Mesendoderm (in vitro differentiated cells): ENCODE measurements around the gene METAP1D.

Experiments
- DNase-seq: peaks from one replicate; pipeline ENCODE4 v3.0.0; 2013
- H2AK5ac ChIP-seq: 2 replicates; pipeline ENCODE4 v1.6.1; 2013; ENCODE audit warnings: low read length, inconsistent platforms
- H2BK120ac ChIP-seq: 2 replicates; pipeline ENCODE4 v1.6.1; 2013; ENCODE audit warnings: low read depth, mild to moderate bottlenecking, low read length, moderate library complexity, mixed read lengths
- H2BK15ac ChIP-seq: replicated peaks from 2 replicates; pipeline ENCODE4 v1.6.1; 2013; ENCODE audit warnings: low read depth, mild to moderate bottlenecking, moderate library complexity
- H2BK5ac ChIP-seq: 2 replicates; pipeline ENCODE4 v1.6.1; 2013; ENCODE audit warnings: low read length, inconsistent platforms
- H3K18ac ChIP-seq: 2 replicates; pipeline ENCODE4 v1.6.1; 2013; ENCODE audit warnings: mild to moderate bottlenecking, low read length, mixed read lengths
- H3K23ac ChIP-seq: one replicate; pipeline ENCODE4 v1.6.1; 2013; ENCODE audit warnings: low read length
- H3K27ac ChIP-seq: 2 replicates; pipeline ENCODE4 v1.5.1; 2013; ENCODE audit warnings: low read depth, mild to moderate bottlenecking, inconsistent platforms, low read length, moderate library complexity
- H3K27me3 ChIP-seq: 2 replicates; pipeline ENCODE4 v1.6.1; 2013; ENCODE audit warnings: low read length, control low read depth, mild to moderate bottlenecking, inconsistent platforms; ENCODE audit not compliant: insufficient read depth, poor library complexity
- H3K36me3 ChIP-seq: 2 replicates; pipeline ENCODE4 v1.6.1; 2013; ENCODE audit warnings: low read length, inconsistent platforms; ENCODE audit not compliant: control insufficient read depth, insufficient read depth
- H3K4ac ChIP-seq: one replicate; pipeline ENCODE4 v1.6.1; 2013; ENCODE audit warnings: low read depth, mild to moderate bottlenecking, low read length, moderate library complexity
- H3K4me1 ChIP-seq: 2 replicates; pipeline ENCODE4 v1.6.1; 2013; ENCODE audit warnings: low read depth, low read length, inconsistent platforms; ENCODE audit not compliant: control insufficient read depth
- H3K4me2 ChIP-seq: 2 replicates; pipeline ENCODE4 v1.6.1; 2013; ENCODE audit warnings: low read length
- H3K4me3 ChIP-seq: 2 replicates; pipeline ENCODE4 v1.5.1; 2013; ENCODE audit warnings: mild to moderate bottlenecking, low read length
- H3K56ac ChIP-seq: one replicate; pipeline ENCODE4 v1.6.1; 2013; ENCODE audit warnings: low read length
- H3K79me1 ChIP-seq: 2 replicates; pipeline ENCODE4 v1.6.1; 2013; ENCODE audit warnings: low read length, inconsistent platforms
- H3K79me2 ChIP-seq: 2 replicates; pipeline ENCODE4 v1.6.1; 2013; ENCODE audit warnings: mild to moderate bottlenecking, low read length; ENCODE audit not compliant: control insufficient read depth, insufficient read depth
- H3K9ac ChIP-seq: 2 replicates; pipeline ENCODE4 v1.6.1; 2013; ENCODE audit warnings: low read length, inconsistent platforms
- H4K5ac ChIP-seq: one replicate; pipeline ENCODE4 v1.6.1; 2013; ENCODE audit warnings: low read length
- H4K8ac ChIP-seq: one replicate; pipeline ENCODE4 v1.6.1; 2013; ENCODE audit warnings: low read depth, mild to moderate bottlenecking, control low read depth, low read length, moderate library complexity
- WGBS: extraction: QIAGEN DNeasy Blood & Tissue Kit; methylation state at CpG from one replicate; pipeline ENCODE4 v1.1.7; 2013; ENCODE audit warnings: low lambda C conversion rate, missing lambda C conversion rate; ENCODE audit not compliant: insufficient coverage; ENCODE audit errors: extremely low coverage; 5-methylcytosine and 5-hydroxymethylcytosine counted together

METAP1D gene

GRCh38 chr2:172072303-172072702, 72.5 kb downstream of the METAP1D start:
- Histone ChIP-seq H2AK5ac (no peak overlapping the region), H2BK5ac (no peak overlapping the region), H3K79me2 (no peaks in the 10 kb centered on the region), H3K27ac (no peak overlapping the region), H3K56ac (no peak overlapping the region), H3K4me3 (no peak overlapping the region), H4K8ac (no peak overlapping the region), H3K4ac (no peak overlapping the region), H4K5ac (no peak overlapping the region), H3K4me2 (no peak overlapping the region), H3K18ac (no peak overlapping the region), H2BK15ac (no peak overlapping the region), H3K79me1 (no peaks in the 10 kb centered on the region), H3K4me1 (no peaks in the 10 kb centered on the region), H3K23ac (no peak overlapping the region), H3K9ac (no peak overlapping the region), H3K36me3 (no peaks in the 10 kb centered on the region), H3K27me3 (no peaks in the 10 kb centered on the region), H2BK120ac (no peak overlapping the region)
- WGBS, result no CpG with 5 or more reads among the region's 3 CpGs
- DNase-seq, result no peak

- H3K4me3 ChIP-seq, result no peak overlapping the region
- H3K79me2 ChIP-seq, result no peaks in the 10 kb centered on the region
- no peak overlapping the region for H3K27ac ChIP-seq
Observed at GRCh38 chr2:172072706-172073105, 73.0 kb downstream of the METAP1D start.

GRCh38 chr2:172073518-172073917, 73.8 kb downstream of the METAP1D start:
- H3K9ac ChIP-seq, result no peak overlapping the region
- H3K36me3 ChIP-seq, result no peaks in the 10 kb centered on the region
- H3K56ac ChIP-seq, result no peak overlapping the region
- no peak overlapping the region for H2BK120ac ChIP-seq
- no peak overlapping the region for H3K4me3 ChIP-seq
- no peak overlapping the region for H3K18ac ChIP-seq
- H3K79me1 ChIP-seq, result no peaks in the 10 kb centered on the region
- no peak overlapping the region for H3K4me2 ChIP-seq
- no peaks in the 10 kb centered on the region for H3K27me3 ChIP-seq
- no peak overlapping the region for H4K5ac ChIP-seq
- no peak overlapping the region for H2BK5ac ChIP-seq
- H3K4me1 ChIP-seq, result no peaks in the 10 kb centered on the region
- DNase-seq, result no peak
- no peak overlapping the region for H3K27ac ChIP-seq
- H3K79me2 ChIP-seq, result no peaks in the 10 kb centered on the region
- H2AK5ac ChIP-seq, result no peak overlapping the region
- no peak overlapping the region for H2BK15ac ChIP-seq
- no peak overlapping the region for H3K4ac ChIP-seq
- no CpG with 5 or more reads among the region's 4 CpGs for WGBS
- no peak overlapping the region for H4K8ac ChIP-seq
- no peak overlapping the region for H3K23ac ChIP-seq

More at GRCh38 chr2:172072706-172073105, 73.0 kb downstream of the METAP1D start:
- WGBS, result no CpG with 5 or more reads among the region's 2 CpGs
- Histone ChIP-seq H3K27me3 (no peaks in the 10 kb centered on the region), H2AK5ac (no peak overlapping the region), H4K8ac (no peak overlapping the region), H3K4me2 (no peak overlapping the region), H3K36me3 (no peaks in the 10 kb centered on the region), H3K56ac (no peak overlapping the region), H2BK15ac (no peak overlapping the region), H3K79me1 (no peaks in the 10 kb centered on the region), H3K4ac (no peak overlapping the region), H3K9ac (no peak overlapping the region), H2BK5ac (no peak overlapping the region), H2BK120ac (no peak overlapping the region), H3K18ac (no peak overlapping the region), H3K23ac (no peak overlapping the region), H3K4me1 (no peaks in the 10 kb centered on the region), H4K5ac (no peak overlapping the region)
- DNase-seq, result no peak

GRCh38 chr2:172074254-172074653, 74.5 kb downstream of the METAP1D start:
- no peak overlapping the region for H3K4me2 ChIP-seq
- H3K4ac ChIP-seq, result no peak overlapping the region
- H2BK120ac ChIP-seq, result no peak overlapping the region
- H3K4me1 ChIP-seq, result no peaks in the 10 kb centered on the region
- peaks cover 4% of the 10 kb centered on the region for H3K27me3 ChIP-seq
- no peak overlapping the region for H4K8ac ChIP-seq
- no peaks in the 10 kb centered on the region for H3K79me2 ChIP-seq
- H2BK5ac ChIP-seq, result no peak overlapping the region
- no peak overlapping the region for H3K56ac ChIP-seq
- no peak overlapping the region for H3K18ac ChIP-seq
- no peaks in the 10 kb centered on the region for H3K36me3 ChIP-seq
- no peak overlapping the region for H2BK15ac ChIP-seq
- no peak overlapping the region for H3K9ac ChIP-seq
- H3K79me1 ChIP-seq, result no peaks in the 10 kb centered on the region
- H3K23ac ChIP-seq, result no peak overlapping the region
- no peak overlapping the region for H3K27ac ChIP-seq
- H4K5ac ChIP-seq, result no peak overlapping the region
- no CpG with 5 or more reads among the region's 1 CpG for WGBS
- no peak for DNase-seq
- no peak overlapping the region for H3K4me3 ChIP-seq
- no peak overlapping the region for H2AK5ac ChIP-seq

GRCh38 chr2:172079416-172079815, 79.7 kb downstream of the METAP1D start:
- no peak overlapping the region for H3K23ac ChIP-seq
- no peak overlapping the region for H4K8ac ChIP-seq
- no peaks in the 10 kb centered on the region for H3K79me1 ChIP-seq
- H4K5ac ChIP-seq, result no peak overlapping the region
- H3K56ac ChIP-seq, result no peak overlapping the region
- H3K9ac ChIP-seq, result no peak overlapping the region
- H2AK5ac ChIP-seq, result no peak overlapping the region
- H2BK120ac ChIP-seq, result no peak overlapping the region
- H3K4me2 ChIP-seq, result no peak overlapping the region
- H3K36me3 ChIP-seq, result no peaks in the 10 kb centered on the region
- no peaks in the 10 kb centered on the region for H3K4me1 ChIP-seq
- no peak overlapping the region for H3K18ac ChIP-seq
- no peak overlapping the region for H2BK5ac ChIP-seq
- H2BK15ac ChIP-seq, result no peak overlapping the region
- no peak overlapping the region for H3K4me3 ChIP-seq
- no peaks in the 10 kb centered on the region for H3K79me2 ChIP-seq
- peak; percentile 56 for DNase-seq
- H3K27me3 ChIP-seq, result peaks cover 49% of the 10 kb centered on the region
- no peak overlapping the region for H3K4ac ChIP-seq
- H3K27ac ChIP-seq, result no peak overlapping the region
- 100% methylated on average over 1 of the region's 5 CpGs for WGBS

- no peaks in the 10 kb centered on the region for H3K79me2 ChIP-seq
- no peak overlapping the region for H3K4me2 ChIP-seq
- no peak overlapping the region for H4K5ac ChIP-seq
- H3K4me1 ChIP-seq, result no peaks in the 10 kb centered on the region
- no peak overlapping the region for H4K8ac ChIP-seq
- H3K27ac ChIP-seq, result no peak overlapping the region
- H3K79me1 ChIP-seq, result no peaks in the 10 kb centered on the region
- no peak overlapping the region for H3K18ac ChIP-seq
- H3K4ac ChIP-seq, result no peak overlapping the region
- no peak overlapping the region for H3K9ac ChIP-seq
- H3K27me3 ChIP-seq, result peaks cover 49% of the 10 kb centered on the region
- WGBS, result no CpG with 5 or more reads among the region's 38 CpGs
- H3K23ac ChIP-seq, result peak overlapping the region; percentile 83
- no peak overlapping the region for H2BK120ac ChIP-seq
- no peak overlapping the region for H3K56ac ChIP-seq
- DNase-seq, result no peak
- no peaks in the 10 kb centered on the region for H3K36me3 ChIP-seq
- H2BK15ac ChIP-seq, result no peak overlapping the region
- no peak overlapping the region for H3K4me3 ChIP-seq
- H2BK5ac ChIP-seq, result no peak overlapping the region
- H2AK5ac ChIP-seq, result no peak overlapping the region
Observed at GRCh38 chr2:172079838-172080640, 80.3 kb downstream of the METAP1D start.
